ENCODE measurements around the gene RPL12.

DNA sequence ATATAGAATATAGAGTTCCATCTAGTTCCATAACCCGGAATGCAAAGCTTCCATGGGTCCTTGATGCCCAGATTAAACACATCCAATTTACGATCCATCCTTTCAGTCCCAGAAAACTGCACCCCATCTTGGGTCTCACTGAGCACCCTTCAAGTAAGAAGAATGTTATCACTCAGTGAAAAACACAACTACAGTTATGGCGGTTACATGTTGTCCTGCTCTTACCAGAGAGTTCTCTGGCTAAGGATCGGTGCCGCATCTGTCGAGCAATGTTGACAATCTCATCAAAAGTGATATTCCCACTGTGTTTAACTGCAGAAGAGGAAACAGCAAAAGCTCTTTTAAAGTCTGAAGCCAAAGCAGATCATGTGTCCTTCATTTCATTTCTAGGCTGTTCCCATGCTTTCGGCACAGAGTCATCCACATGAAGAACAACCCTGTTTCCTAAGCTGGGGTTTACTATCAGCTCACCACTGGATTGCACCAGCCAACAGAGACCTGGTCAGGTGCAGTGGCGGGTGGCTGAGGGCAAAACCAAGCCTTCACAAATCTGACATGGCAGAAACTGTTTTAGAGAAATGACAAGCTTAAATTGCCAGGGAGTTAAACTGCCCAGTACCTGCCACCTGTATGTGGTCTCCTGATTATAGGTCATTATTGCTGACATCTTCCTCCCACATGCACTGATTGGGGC is 2.9 kb downstream of the RPL12 start:
- TF ChIP-seq, protein P1, sequence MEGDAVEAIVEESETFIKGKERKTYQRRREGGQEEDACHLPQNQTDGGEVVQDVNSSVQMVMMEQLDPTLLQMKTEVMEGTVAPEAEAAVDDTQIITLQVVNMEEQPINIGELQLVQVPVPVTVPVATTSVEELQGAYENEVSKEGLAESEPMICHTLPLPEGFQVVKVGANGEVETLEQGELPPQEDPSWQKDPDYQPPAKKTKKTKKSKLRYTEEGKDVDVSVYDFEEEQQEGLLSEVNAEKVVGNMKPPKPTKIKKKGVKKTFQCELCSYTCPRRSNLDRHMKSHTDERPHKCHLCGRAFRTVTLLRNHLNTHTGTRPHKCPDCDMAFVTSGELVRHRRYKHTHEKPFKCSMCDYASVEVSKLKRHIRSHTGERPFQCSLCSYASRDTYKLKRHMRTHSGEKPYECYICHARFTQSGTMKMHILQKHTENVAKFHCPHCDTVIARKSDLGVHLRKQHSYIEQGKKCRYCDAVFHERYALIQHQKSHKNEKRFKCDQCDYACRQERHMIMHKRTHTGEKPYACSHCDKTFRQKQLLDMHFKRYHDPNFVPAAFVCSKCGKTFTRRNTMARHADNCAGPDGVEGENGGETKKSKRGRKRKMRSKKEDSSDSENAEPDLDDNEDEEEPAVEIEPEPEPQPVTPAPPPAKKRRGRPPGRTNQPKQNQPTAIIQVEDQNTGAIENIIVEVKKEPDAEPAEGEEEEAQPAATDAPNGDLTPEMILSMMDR (conservative IDR thresholded peaks at IDR 0.05; ENCODE audit: low read depth, low read length) = no peak
- no peak for TF ChIP-seq EZH2 (IDR thresholded peaks at IDR 0.05; ENCODE audit: borderline replicate concordance, low read depth, low read length, poor library complexity, severe bottlenecking)

All from A673 (cell line).